HEK293T (cell line): Measurements from ENCODE around the gene XDH.

Experiments
- CTBP1 ChIP-seq: fragments of 450-650 bp; IDR thresholded peaks from 2 replicates; pipeline ENCODE4 v1.6.1; 2016; ENCODE audit warnings: borderline replicate concordance
- ELF4 ChIP-seq: fragments of 450-650 bp; IDR thresholded peaks from 2 replicates; pipeline ENCODE4 v1.6.1; 2017; ENCODE audit warnings: antibody characterized with exemption
- FOXA1 ChIP-seq: fragments of 450-650 bp; IDR thresholded peaks from 2 replicates; pipeline ENCODE4 v1.6.1; 2016; ENCODE audit warnings: mild to moderate bottlenecking
- FOXK2 ChIP-seq: fragments of 450-650 bp; IDR thresholded peaks from 2 replicates; pipeline ENCODE4 v1.6.1; 2016; ENCODE audit warnings: mild to moderate bottlenecking
- FOXM1 ChIP-seq: fragments of 450-650 bp; IDR thresholded peaks from 2 replicates; pipeline ENCODE4 v1.6.1; 2017; ENCODE audit warnings: mild to moderate bottlenecking, borderline replicate concordance
- PKNOX1 ChIP-seq: fragments of 450-650 bp; IDR thresholded peaks from 2 replicates; pipeline ENCODE4 v1.6.1; 2016
- SP1 ChIP-seq: fragments of 450-650 bp; IDR thresholded peaks from 2 replicates; pipeline ENCODE4 v1.6.1; 2017
- SUZ12 ChIP-seq: fragments of 450-650 bp; IDR thresholded peaks from 2 replicates; pipeline ENCODE4 v1.6.1; 2016; ENCODE audit warnings: mild to moderate bottlenecking
- TARDBP ChIP-seq: fragments of 450-650 bp; IDR thresholded peaks from 2 replicates; pipeline ENCODE4 v1.6.1; 2016
- ZNF384 ChIP-seq: fragments of 450-650 bp; IDR thresholded peaks from 2 replicates; pipeline ENCODE4 v1.6.1; 2016

DNA sequence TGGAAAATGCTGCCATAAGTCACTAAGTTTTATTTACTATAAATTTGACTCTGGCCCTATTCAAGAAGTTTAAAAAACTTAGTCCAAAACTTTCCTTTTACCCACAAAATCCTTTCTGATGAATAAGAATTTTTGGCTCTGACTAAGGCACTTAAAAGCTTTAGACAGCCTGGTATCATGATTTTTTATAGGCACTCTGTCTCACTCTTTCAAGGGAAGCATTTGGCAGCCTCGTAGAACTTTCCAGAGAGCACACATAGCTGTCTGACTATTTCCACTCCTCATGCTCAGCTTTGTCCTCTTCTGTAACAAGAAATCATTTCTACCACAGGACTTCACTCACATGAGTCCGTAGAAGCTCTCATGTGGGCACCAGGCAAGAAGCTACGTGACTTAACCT, 32.3 kb upstream of the XDH start:
- TF ChIP-seq SP1 (no peak), SUZ12 (no peak), PKNOX1 (no peak), FOXM1 (no peak), FOXK2 (no peak), FOXA1 (no peak), TARDBP (no peak), ELF4 (no peak), CTBP1 (no peak), ZNF384 (no peak)
